Right ventricle myocardium superior (tissue), 1 donor: ENCODE results near the gene IFT122. TPM values are rescaled to one million over a fixed set of nuclear protein-coding genes. Genes with fewer than 3 reads are reported as not detected.
A peak's percentile ranks its signal among the peaks of the same experiment; 100 is the strongest.
"Not testable (repeated sequence)": the region's sequence is repeated elsewhere in the genome, so short reads cannot be mapped to it uniquely, and the experiment has no call there.

Experiments
- ATAC-seq: fragments of 200-7000 bp; cut with Tn5 transposase; one replicate; pipeline ENCODE4 v1.9.1; 2020; ENCODE audit warnings: mild to moderate bottlenecking; ENCODE audit not compliant: poor library complexity
- DNase-seq: peaks from one replicate; pipeline ENCODE4 v3.0.0-alpha.2; 2020
- intact Hi-C: fragments of 100-400 bp; cut with DNase I; formaldehyde crosslinking; loops from one replicate; pipeline ENCODE4 v1.11.2; 2022
- total RNA-seq: library from RNA; stranded (reverse); fragmentation: NEBNext Ultra II Directional; extraction: Animal tissue kit (Norgen Biotek cat#: 25700); gene quantifications from one replicate; pipeline ENCODE4 v1.2.1, GENCODE V29; 2021
- donor health status: DM: no; HTN: yes; CAD: no; lungs with severe emphysema.

Gene IFT122
- total RNA-seq, 1 donor from 2014 or later = 19.3 TPM

DNA sequence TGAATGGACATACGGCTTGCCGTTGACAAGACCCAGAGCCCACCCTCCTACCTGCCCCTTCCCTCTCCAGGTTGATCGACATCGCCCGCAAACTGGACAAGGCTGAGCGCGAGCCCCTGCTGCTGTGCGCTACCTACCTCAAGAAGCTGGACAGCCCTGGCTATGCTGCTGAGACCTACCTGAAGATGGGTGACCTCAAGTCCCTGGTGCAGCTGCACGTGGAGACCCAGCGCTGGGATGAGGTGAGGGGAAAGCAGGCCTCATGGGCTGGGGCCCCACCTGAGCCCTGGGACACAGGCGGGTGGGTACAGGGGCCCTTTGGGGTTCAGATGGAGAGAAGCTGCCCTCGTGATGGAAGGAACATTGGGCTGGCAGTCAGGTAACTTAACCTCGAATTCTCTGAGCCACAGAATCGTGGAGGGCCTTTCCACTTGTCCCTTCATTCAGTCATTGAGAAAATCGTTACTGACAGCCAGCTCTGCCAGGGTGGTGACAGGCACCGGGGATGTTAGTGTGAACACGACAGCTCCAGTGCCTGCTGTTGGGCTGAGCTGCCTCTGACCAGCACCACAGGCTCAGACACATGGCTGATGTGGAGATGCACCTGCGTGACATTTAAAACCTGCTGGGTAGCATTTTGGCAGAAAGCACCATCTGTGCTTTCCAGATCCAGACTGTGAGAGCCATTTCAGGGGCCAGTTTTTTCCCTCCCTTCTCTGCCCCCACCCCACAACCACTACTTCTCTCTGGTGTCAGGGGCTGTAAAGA is 62.8 kb downstream of the IFT122 start:
- peak; percentile 61 for DNase-seq
- peak; percentile 63 for ATAC-seq
- intact Hi-C loops = no loop called here

DNA sequence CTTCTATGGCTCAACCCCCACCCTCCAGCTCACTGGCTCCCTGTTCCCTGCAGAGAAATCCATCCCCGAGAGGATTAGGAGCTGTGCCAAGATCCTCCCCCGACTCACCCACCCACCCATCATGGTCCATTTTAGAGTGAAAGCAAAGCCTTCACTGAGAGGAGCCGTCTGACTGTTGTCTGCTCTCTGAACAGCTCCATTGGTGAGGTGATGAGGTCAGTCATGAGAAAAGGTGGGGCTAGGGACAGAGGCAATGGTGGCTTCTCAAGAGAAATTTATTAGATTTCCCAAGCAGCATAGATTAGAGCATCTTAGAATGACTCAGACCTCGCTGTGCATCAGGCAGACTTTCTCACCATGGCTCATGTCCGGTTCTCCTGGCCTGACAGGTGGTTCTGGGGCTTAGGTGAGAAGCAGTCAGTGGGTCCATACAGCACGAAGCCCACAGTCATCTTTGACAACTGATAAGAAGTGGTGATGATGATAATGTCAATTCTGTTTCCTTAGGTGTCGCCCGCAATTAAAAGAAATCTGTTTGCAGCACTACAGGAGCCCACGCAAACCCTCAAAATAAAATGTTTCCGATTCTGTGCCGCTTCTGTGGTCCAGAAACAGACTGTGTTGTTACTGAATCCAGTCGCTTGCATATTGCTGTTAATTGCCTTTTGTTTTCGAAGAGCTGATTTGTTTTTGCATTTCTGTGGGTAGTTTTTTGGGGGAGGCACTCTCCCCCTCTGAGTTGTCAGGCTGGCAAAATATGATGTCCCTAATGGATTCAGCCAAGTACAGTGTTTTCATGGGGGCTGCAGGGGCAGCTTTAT is 63.7 kb downstream of the IFT122 start:
- intact Hi-C loops = no loop called here
- ATAC-seq (no peak), DNase-seq (no peak)

DNA sequence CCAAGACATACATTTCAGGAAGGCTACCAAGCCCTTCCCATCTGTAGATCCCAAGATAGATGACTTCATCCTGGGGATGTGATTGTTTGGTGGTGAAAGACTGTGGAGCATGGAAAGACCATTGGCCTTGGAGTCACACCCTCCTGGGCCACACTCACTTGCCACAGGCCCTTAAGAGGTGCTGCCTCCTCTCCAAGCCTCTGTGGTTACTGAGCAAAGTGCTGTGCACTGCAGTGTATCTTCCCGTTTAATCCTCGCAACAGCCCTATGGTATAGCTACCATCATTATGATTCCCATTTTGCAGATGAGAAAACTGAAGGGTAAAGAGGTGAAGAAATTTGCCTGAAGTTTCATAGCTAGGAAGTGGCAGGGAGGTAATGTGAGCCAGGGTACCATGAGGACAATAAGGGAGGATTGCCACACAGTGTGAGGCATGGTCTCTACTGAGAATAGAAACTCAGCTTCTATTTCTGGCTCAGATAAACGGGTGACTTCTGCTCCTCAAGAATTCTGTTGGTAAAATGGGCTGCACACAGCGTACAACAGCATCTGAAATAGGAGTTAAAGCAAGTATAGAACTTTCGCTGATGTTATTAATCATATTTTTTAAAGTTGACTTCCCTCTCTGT is 64.6 kb downstream of the IFT122 start:
- intact Hi-C loops = no loop called here
- DNase-seq (no peak), ATAC-seq (peak; percentile 69)

GRCh38 chr3:129505341-129505740 is 65.3 kb downstream of the IFT122 start:
- intact Hi-C loops = no loop called here

DNA sequence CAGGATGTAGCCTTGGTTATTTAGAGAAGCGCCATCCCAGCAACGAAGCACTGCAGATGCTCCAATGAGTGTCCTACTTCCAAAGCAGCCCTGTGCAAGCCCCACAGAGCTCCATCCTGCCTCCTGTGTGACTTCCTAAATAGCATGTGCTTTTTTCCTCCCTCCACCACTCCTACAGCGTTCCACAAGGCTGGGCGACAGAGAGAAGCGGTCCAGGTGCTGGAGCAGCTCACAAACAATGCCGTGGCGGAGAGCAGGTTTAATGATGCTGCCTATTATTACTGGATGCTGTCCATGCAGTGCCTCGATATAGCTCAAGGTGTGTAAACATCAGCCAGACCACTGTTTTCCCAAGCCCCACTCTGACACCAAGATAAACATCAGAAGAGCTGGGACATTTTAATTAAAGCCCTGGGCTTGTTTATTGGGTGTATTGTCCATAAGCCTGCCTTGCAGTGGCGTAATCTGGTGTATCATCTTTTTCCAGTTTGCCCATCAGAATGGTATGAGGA is 66.3 kb downstream of the IFT122 start:
- intact Hi-C loops = no loop called here
- ATAC-seq = no peak
- no peak for DNase-seq

More at GRCh38 chr3:129505341-129505740, 65.3 kb downstream of the IFT122 start:
- DNase-seq = no peak
- ATAC-seq = no peak

GRCh38 chr3:129507181-129507831 is 67.3 kb downstream of the IFT122 start:
- intact Hi-C loops = no loop called here
- ATAC-seq (peak; percentile 71), DNase-seq (peak; percentile 67)

GRCh38 chr3:129512595-129512994 is 72.6 kb downstream of the IFT122 start:
- intact Hi-C loops = no loop called here
- ATAC-seq = no peak

DNA sequence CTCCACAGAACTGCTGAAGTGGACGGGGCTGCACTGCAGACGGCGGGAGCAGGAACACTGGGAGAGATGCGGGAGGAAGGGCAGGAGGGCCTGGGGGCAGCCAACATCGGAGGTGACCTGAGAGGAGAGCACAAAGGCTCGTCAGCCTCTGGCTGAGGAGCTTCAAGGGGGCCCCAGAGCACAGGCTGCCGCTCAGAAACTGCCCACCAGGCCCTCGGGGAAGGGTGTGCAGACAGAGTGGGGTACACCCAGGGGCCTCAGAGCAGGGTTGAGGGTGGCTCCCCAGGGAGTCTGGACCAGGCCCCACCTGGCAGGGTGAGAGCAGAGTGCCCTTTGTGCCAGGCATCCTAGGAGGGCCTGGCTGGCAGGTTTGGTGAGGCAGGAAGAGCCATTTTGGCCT is 73.7 kb downstream of the IFT122 start:
- DNase-seq = no peak
- intact Hi-C loops = no loop called here
- ATAC-seq = no peak

More at GRCh38 chr3:129512595-129512994, 72.6 kb downstream of the IFT122 start:
- no peak for DNase-seq

- intact Hi-C loops = no loop called here
- DNase-seq = no peak
- peak; percentile 71 for ATAC-seq
These were observed 74.1 kb downstream of the IFT122 start for GRCh38 chr3:129514110-129514509.

GRCh38 chr3:129514563-129514962 is 74.5 kb downstream of the IFT122 start:
- DNase-seq (no peak), ATAC-seq (peak; percentile 6)
- intact Hi-C loops = no loop called here

- intact Hi-C loops, DNase-seq, ATAC-seq: not testable (repeated sequence)
These were observed 75.2 kb downstream of the IFT122 start for GRCh38 chr3:129515108-129515820.

DNA sequence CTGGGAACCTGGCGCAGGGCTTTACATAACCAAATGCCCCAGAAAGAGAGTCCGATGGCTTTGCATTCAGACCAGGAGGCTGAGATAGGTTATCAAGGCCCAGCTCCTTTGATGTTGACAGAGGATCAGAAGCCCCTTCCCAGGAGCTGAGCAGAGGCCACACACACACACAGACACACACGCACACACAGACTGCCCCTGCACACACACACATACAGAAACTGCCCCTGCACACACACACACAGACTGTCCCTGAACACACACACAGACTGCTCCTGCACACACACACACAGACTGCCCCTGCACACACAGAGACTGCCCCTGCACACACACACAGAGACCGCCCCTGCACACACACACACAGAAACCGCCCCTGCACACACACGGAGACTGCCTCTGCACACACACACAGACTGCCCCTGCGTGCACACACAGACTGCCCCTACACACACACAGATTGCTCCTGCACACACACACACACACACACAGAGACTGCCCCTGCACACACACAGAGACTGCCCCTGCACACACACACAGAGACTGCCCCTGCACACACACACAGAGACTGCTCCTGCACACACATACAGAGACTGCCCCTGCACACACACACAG is 75.9 kb downstream of the IFT122 start:
- DNase-seq, intact Hi-C loops, ATAC-seq: not testable (repeated sequence)

- no peak for ATAC-seq
- no peak for DNase-seq
- intact Hi-C loops = no loop called here
These were observed 77.5 kb downstream of the IFT122 start for GRCh38 chr3:129517516-129517915.

GRCh38 chr3:129518038-129518561 is 78.1 kb downstream of the IFT122 start:
- no peak for DNase-seq
- intact Hi-C loops = no loop called here
- ATAC-seq = no peak

- ATAC-seq (no peak), DNase-seq (no peak)
- intact Hi-C loops = no loop called here
These were observed 78.6 kb downstream of the IFT122 start for GRCh38 chr3:129518581-129518980.

GRCh38 chr3:129519449-129519848 is 79.4 kb downstream of the IFT122 start:
- no peak for DNase-seq
- intact Hi-C loops = no loop called here
- ATAC-seq = no peak

GRCh38 chr3:129519896-129520715 is 80.1 kb downstream of the IFT122 start:
- no peak for DNase-seq
- intact Hi-C loops = no loop called here

More at GRCh38 chr3:129519896-129520715, 80.1 kb downstream of the IFT122 start:
- no peak for ATAC-seq
